ENCODE results near the gene IL6. TPM values are rescaled to one million over a fixed set of nuclear protein-coding genes. Genes with fewer than 3 reads are reported as not detected.

The IL6 gene
- total RNA-seq, 1 experiment from 2014 or later: 113 TPM

DNA sequence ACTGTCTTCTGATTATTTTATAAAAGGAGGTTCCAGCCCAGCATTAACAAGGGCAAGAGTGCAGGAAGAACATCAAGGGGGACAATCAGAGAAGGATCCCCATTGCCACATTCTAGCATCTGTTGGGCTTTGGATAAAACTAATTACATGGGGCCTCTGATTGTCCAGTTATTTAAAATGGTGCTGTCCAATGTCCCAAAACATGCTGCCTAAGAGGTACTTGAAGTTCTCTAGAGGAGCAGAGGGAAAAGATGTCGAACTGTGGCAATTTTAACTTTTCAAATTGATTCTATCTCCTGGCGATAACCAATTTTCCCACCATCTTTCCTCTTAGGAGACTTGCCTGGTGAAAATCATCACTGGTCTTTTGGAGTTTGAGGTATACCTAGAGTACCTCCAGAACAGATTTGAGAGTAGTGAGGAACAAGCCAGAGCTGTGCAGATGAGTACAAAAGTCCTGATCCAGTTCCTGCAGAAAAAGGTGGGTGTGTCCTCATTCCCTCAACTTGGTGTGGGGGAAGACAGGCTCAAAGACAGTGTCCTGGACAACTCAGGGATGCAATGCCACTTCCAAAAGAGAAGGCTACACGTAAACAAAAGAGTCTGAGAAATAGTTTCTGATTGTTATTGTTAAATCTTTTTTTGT, 2.3 kb downstream of the IL6 start:
- H2AFZ ChIP-seq (ENCODE audit: low read length): no peak overlapping the region
- no peaks in the 10 kb centered on the region for H3F3A ChIP-seq (ENCODE audit: low read length, unreplicated experiment)
- peak overlapping the region; percentile 95; the same call in 1 of the 2 replicates for H3K4me2 ChIP-seq (ENCODE audit: low read length)
- H3K27ac ChIP-seq (ENCODE audit: low read length): peak overlapping the region; percentile 97
- no peak for TF ChIP-seq EZH2phosphoT487 (IDR thresholded peaks at IDR 0.05; ENCODE audit: borderline replicate concordance, low read length)
- TF ChIP-seq EZH2 (IDR thresholded peaks at IDR 0.05; ENCODE audit: low read length, unreplicated experiment): no peak
- TF ChIP-seq, protein P1, sequence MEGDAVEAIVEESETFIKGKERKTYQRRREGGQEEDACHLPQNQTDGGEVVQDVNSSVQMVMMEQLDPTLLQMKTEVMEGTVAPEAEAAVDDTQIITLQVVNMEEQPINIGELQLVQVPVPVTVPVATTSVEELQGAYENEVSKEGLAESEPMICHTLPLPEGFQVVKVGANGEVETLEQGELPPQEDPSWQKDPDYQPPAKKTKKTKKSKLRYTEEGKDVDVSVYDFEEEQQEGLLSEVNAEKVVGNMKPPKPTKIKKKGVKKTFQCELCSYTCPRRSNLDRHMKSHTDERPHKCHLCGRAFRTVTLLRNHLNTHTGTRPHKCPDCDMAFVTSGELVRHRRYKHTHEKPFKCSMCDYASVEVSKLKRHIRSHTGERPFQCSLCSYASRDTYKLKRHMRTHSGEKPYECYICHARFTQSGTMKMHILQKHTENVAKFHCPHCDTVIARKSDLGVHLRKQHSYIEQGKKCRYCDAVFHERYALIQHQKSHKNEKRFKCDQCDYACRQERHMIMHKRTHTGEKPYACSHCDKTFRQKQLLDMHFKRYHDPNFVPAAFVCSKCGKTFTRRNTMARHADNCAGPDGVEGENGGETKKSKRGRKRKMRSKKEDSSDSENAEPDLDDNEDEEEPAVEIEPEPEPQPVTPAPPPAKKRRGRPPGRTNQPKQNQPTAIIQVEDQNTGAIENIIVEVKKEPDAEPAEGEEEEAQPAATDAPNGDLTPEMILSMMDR (conservative IDR thresholded peaks at IDR 0.05; ENCODE audit: low read depth, low read length): no peak
- no peaks in the 10 kb centered on the region for H3K9me3 ChIP-seq (ENCODE audit: low read length)
- no peak for ATAC-seq
- peak overlapping the region; percentile 97; the same call in 1 of the 2 replicates for H3K9ac ChIP-seq (ENCODE audit: low read length)
- H3K36me3 ChIP-seq (ENCODE audit: low read depth, low read length): no peaks in the 10 kb centered on the region
- ChIA-PET POLR2A (ENCODE audit: unreplicated experiment) (no interaction called here), CTCF (no interaction called here)
- intact Hi-C loops (cut with micrococcal nuclease): loop anchor here (5.0 kb wide), 1 partner anchor 343 kb away; no protein-coding TSS in a partner anchor
- no peak for DNase-seq
- no peaks in the 10 kb centered on the region for H4K20me1 ChIP-seq (ENCODE audit: low read length)
- no TSS peak for BruUV-seq (replicated peaks)
- peaks cover 59% of the 10 kb centered on the region for H3K4me1 ChIP-seq (ENCODE audit: insufficient read depth, low read length)
- no peak overlapping the region for H3K4me3 ChIP-seq (ENCODE audit: low read length)
- peaks cover 7% of the 10 kb centered on the region; the same call in 1 of the 2 replicates for H3K79me2 ChIP-seq (ENCODE audit: low read length)
- no peaks in the 10 kb centered on the region for H3K9me2 ChIP-seq (replicated peaks; ENCODE audit: low read length)
- H3K27me3 ChIP-seq (ENCODE audit: low read length): no peaks in the 10 kb centered on the region

DNA sequence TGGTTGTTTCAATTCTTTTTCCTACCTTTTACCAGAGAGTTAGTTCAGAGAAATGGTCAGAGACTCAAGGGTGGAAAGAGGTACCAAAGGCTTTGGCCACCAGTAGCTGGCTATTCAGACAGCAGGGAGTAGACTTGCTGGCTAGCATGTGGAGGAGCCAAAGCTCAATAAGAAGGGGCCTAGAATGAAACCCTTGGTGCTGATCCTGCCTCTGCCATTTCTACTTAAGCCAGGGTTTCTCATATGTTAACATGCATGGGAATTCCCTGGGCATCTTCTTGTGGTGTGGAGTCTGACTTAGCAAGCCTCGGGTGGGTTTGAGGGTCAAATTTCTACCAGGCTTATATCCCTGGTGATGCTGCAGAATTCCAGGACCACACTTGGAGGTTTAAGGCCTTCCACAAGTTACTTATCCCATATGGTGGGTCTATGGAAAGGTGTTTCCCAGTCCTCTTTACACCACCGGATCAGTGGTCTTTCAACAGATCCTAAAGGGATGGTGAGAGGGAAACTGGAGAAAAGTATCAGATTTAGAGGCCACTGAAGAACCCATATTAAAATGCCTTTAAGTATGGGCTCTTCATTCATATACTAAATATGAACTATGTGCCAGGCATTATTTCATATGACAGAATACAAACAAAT, 3.2 kb downstream of the IL6 start:
- intact Hi-C loops (cut with micrococcal nuclease): no loop called here
- Histone ChIP-seq H3K27ac (ENCODE audit: low read length) (peak overlapping the region; percentile 78), H3K9me2 (replicated peaks; ENCODE audit: low read length) (no peaks in the 10 kb centered on the region), H3K36me3 (ENCODE audit: low read depth, low read length) (no peaks in the 10 kb centered on the region), H4K20me1 (ENCODE audit: low read length) (no peaks in the 10 kb centered on the region), H3K27me3 (ENCODE audit: low read length) (no peaks in the 10 kb centered on the region), H3K9me3 (ENCODE audit: low read length) (no peaks in the 10 kb centered on the region), H3K4me3 (ENCODE audit: low read length) (no peak overlapping the region), H3K79me2 (ENCODE audit: low read length) (peaks cover 7% of the 10 kb centered on the region; the same call in 1 of the 2 replicates), H3K4me1 (ENCODE audit: insufficient read depth, low read length) (peaks cover 57% of the 10 kb centered on the region), H3K4me2 (ENCODE audit: low read length) (peak overlapping the region; percentile 95; the same call in 1 of the 2 replicates), H3F3A (ENCODE audit: low read length, unreplicated experiment) (no peaks in the 10 kb centered on the region), H2AFZ (ENCODE audit: low read length) (no peak overlapping the region), H3K9ac (ENCODE audit: low read length) (0 out of 2 replicates have a peak overlapping the region, but pooled peaks have one; percentile 24)
- POLR2A ChIA-PET (ENCODE audit: unreplicated experiment): interaction anchor here (0.5 kb wide), 1 partner anchor 152 kb away, joined by 3 read pairs; no protein-coding TSS in a partner anchor
- ATAC-seq: no peak
- DNase-seq: no peak
- no TSS peak for BruUV-seq (replicated peaks)
- no peak for TF ChIP-seq EZH2 (IDR thresholded peaks at IDR 0.05; ENCODE audit: low read length, unreplicated experiment)
- TF ChIP-seq, protein P1 (conservative IDR thresholded peaks at IDR 0.05; ENCODE audit: low read depth, low read length): no peak
- no peak for TF ChIP-seq EZH2phosphoT487 (IDR thresholded peaks at IDR 0.05; ENCODE audit: borderline replicate concordance, low read length)
- CTCF ChIA-PET: no interaction called here

Measured in PC-3 (cell line).